Measurements from ENCODE around the gene COL4A3.
A peak's percentile ranks its signal among the peaks of the same experiment; 100 is the strongest.

The COL4A3 gene

GRCh38 chr2:227163998-227164762 lies at the start of gene COL4A3, which contains the start of gene COL4A4:
COL4A3 (plus strand) TSS chr2:227164624; CDS start chr2:227164727, 103 bp downstream.
COL4A4 (minus strand) TSS chr2:227164205; CDS start chr2:227147483, 16,722 bp downstream.
- no peaks in the 10 kb centered on the region for H3K4me1 Mint-ChIP-seq
- ATAC-seq (replicated peaks; ENCODE audit: extremely low read depth, poor library complexity, severe bottlenecking): peak; percentile 17
- peaks cover 2% of the 10 kb centered on the region for H3K36me3 Mint-ChIP-seq (ENCODE audit: insufficient read depth)
- peak within 1 kb of the TSS; percentile 34 for H3K4me3 Mint-ChIP-seq
- peaks cover 77% of the 10 kb centered on the region for H3K27me3 Mint-ChIP-seq
- no peak for DNase-seq (ENCODE audit: low spot score in 2 of 2)
- H3K9me3 Mint-ChIP-seq: no peaks in the 10 kb centered on the region
- no peak within 1 kb of the TSS for H3K27ac Mint-ChIP-seq (ENCODE audit: low read depth)

GRCh38 chr2:227115761-227116160 lies 48.7 kb upstream of the COL4A3 start:
- DNase-seq (ENCODE audit: low spot score in 2 of 2): no peak
- H3K4me1 Mint-ChIP-seq: no peaks in the 10 kb centered on the region
- no peaks in the 10 kb centered on the region for H3K36me3 Mint-ChIP-seq (ENCODE audit: insufficient read depth)
- H3K27me3 Mint-ChIP-seq: peaks cover 42% of the 10 kb centered on the region
- ATAC-seq (replicated peaks; ENCODE audit: extremely low read depth, poor library complexity, severe bottlenecking): no peak
- H3K4me3 Mint-ChIP-seq: no peak overlapping the region
- H3K27ac Mint-ChIP-seq (ENCODE audit: low read depth): no peak overlapping the region
- H3K9me3 Mint-ChIP-seq: no peaks in the 10 kb centered on the region

GRCh38 chr2:227117027-227117426 lies 47.4 kb upstream of the COL4A3 start:
- H3K4me3 Mint-ChIP-seq: no peak overlapping the region

GRCh38 chr2:227117852-227118251 lies 46.6 kb upstream of the COL4A3 start:
- Mint-ChIP-seq H3K36me3 (ENCODE audit: insufficient read depth) (no peaks in the 10 kb centered on the region), H3K27me3 (peaks cover 43% of the 10 kb centered on the region), H3K27ac (ENCODE audit: low read depth) (no peak overlapping the region), H3K4me3 (no peak overlapping the region), H3K4me1 (no peaks in the 10 kb centered on the region), H3K9me3 (no peaks in the 10 kb centered on the region)
- DNase-seq (ENCODE audit: low spot score in 2 of 2) (no peak), ATAC-seq (replicated peaks; ENCODE audit: extremely low read depth, poor library complexity, severe bottlenecking) (no peak)

More at GRCh38 chr2:227117027-227117426, 47.4 kb upstream of the COL4A3 start:
- no peaks in the 10 kb centered on the region for H3K36me3 Mint-ChIP-seq (ENCODE audit: insufficient read depth)
- H3K27me3 Mint-ChIP-seq: peaks cover 48% of the 10 kb centered on the region
- no peak overlapping the region for H3K27ac Mint-ChIP-seq (ENCODE audit: low read depth)
- ATAC-seq (replicated peaks; ENCODE audit: extremely low read depth, poor library complexity, severe bottlenecking) (no peak), DNase-seq (ENCODE audit: low spot score in 2 of 2) (no peak)
- H3K4me1 Mint-ChIP-seq: no peaks in the 10 kb centered on the region
- H3K9me3 Mint-ChIP-seq: no peaks in the 10 kb centered on the region

GRCh38 chr2:227118353-227118752 lies 46.1 kb upstream of the COL4A3 start:
- H3K4me1 Mint-ChIP-seq: peaks cover 4% of the 10 kb centered on the region
- no peaks in the 10 kb centered on the region for H3K36me3 Mint-ChIP-seq (ENCODE audit: insufficient read depth)
- H3K4me3 Mint-ChIP-seq: no peak overlapping the region
- DNase-seq (ENCODE audit: low spot score in 2 of 2): no peak
- H3K27me3 Mint-ChIP-seq: peaks cover 43% of the 10 kb centered on the region
- no peak overlapping the region for H3K27ac Mint-ChIP-seq (ENCODE audit: low read depth)
- H3K9me3 Mint-ChIP-seq: no peaks in the 10 kb centered on the region
- ATAC-seq (replicated peaks; ENCODE audit: extremely low read depth, poor library complexity, severe bottlenecking): no peak

- H3K36me3 Mint-ChIP-seq (ENCODE audit: insufficient read depth): no peaks in the 10 kb centered on the region
- no peak overlapping the region for H3K27ac Mint-ChIP-seq (ENCODE audit: low read depth)
- no peak overlapping the region for H3K4me3 Mint-ChIP-seq
- DNase-seq (ENCODE audit: low spot score in 2 of 2) (no peak), ATAC-seq (replicated peaks; ENCODE audit: extremely low read depth, poor library complexity, severe bottlenecking) (no peak)
- H3K9me3 Mint-ChIP-seq: no peaks in the 10 kb centered on the region
- peaks cover 4% of the 10 kb centered on the region for H3K4me1 Mint-ChIP-seq
- H3K27me3 Mint-ChIP-seq: peaks cover 43% of the 10 kb centered on the region
These were observed 40.7 kb upstream of the COL4A3 start for GRCh38 chr2:227123697-227124096.

GRCh38 chr2:227124811-227125210 lies 39.6 kb upstream of the COL4A3 start:
- H3K4me3 Mint-ChIP-seq: no peak overlapping the region
- DNase-seq (ENCODE audit: low spot score in 2 of 2): no peak
- no peak for ATAC-seq (replicated peaks; ENCODE audit: extremely low read depth, poor library complexity, severe bottlenecking)
- H3K27ac Mint-ChIP-seq (ENCODE audit: low read depth): no peak overlapping the region
- H3K4me1 Mint-ChIP-seq: peaks cover 4% of the 10 kb centered on the region
- H3K27me3 Mint-ChIP-seq: peaks cover 49% of the 10 kb centered on the region
- H3K36me3 Mint-ChIP-seq (ENCODE audit: insufficient read depth): no peaks in the 10 kb centered on the region
- H3K9me3 Mint-ChIP-seq: no peaks in the 10 kb centered on the region

- no peaks in the 10 kb centered on the region for H3K36me3 Mint-ChIP-seq (ENCODE audit: insufficient read depth)
- H3K27ac Mint-ChIP-seq (ENCODE audit: low read depth): no peak overlapping the region
- H3K4me3 Mint-ChIP-seq: no peak overlapping the region
- peaks cover 4% of the 10 kb centered on the region for H3K4me1 Mint-ChIP-seq
- no peak for DNase-seq (ENCODE audit: low spot score in 2 of 2)
- no peaks in the 10 kb centered on the region for H3K9me3 Mint-ChIP-seq
- no peak for ATAC-seq (replicated peaks; ENCODE audit: extremely low read depth, poor library complexity, severe bottlenecking)
- H3K27me3 Mint-ChIP-seq: peaks cover 55% of the 10 kb centered on the region
These were observed 38.9 kb upstream of the COL4A3 start for GRCh38 chr2:227125506-227125905.

GRCh38 chr2:227127201-227127600 lies 37.2 kb upstream of the COL4A3 start:
- Mint-ChIP-seq H3K4me3 (no peak overlapping the region), H3K4me1 (peaks cover 4% of the 10 kb centered on the region), H3K9me3 (no peaks in the 10 kb centered on the region), H3K36me3 (ENCODE audit: insufficient read depth) (no peaks in the 10 kb centered on the region), H3K27me3 (peaks cover 63% of the 10 kb centered on the region), H3K27ac (ENCODE audit: low read depth) (no peak overlapping the region)
- ATAC-seq (replicated peaks; ENCODE audit: extremely low read depth, poor library complexity, severe bottlenecking) (no peak), DNase-seq (ENCODE audit: low spot score in 2 of 2) (no peak)

GRCh38 chr2:227130636-227131035 lies 33.8 kb upstream of the COL4A3 start:
- Mint-ChIP-seq H3K27me3 (peaks cover 50% of the 10 kb centered on the region), H3K9me3 (no peaks in the 10 kb centered on the region), H3K4me3 (no peak overlapping the region), H3K4me1 (no peaks in the 10 kb centered on the region), H3K36me3 (ENCODE audit: insufficient read depth) (no peaks in the 10 kb centered on the region), H3K27ac (ENCODE audit: low read depth) (no peak overlapping the region)
- no peak for DNase-seq (ENCODE audit: low spot score in 2 of 2)
- no peak for ATAC-seq (replicated peaks; ENCODE audit: extremely low read depth, poor library complexity, severe bottlenecking)

- H3K4me3 Mint-ChIP-seq: no peak overlapping the region
- no peaks in the 10 kb centered on the region for H3K4me1 Mint-ChIP-seq
- DNase-seq (ENCODE audit: low spot score in 2 of 2): no peak
- no peaks in the 10 kb centered on the region for H3K36me3 Mint-ChIP-seq (ENCODE audit: insufficient read depth)
- H3K27me3 Mint-ChIP-seq: peaks cover 55% of the 10 kb centered on the region
- H3K27ac Mint-ChIP-seq (ENCODE audit: low read depth): no peak overlapping the region
- H3K9me3 Mint-ChIP-seq: no peaks in the 10 kb centered on the region
- ATAC-seq (replicated peaks; ENCODE audit: extremely low read depth, poor library complexity, severe bottlenecking): no peak
These were observed 31.4 kb upstream of the COL4A3 start for GRCh38 chr2:227132986-227133385.

- no peaks in the 10 kb centered on the region for H3K4me1 Mint-ChIP-seq
- DNase-seq (ENCODE audit: low spot score in 2 of 2) (no peak), ATAC-seq (replicated peaks; ENCODE audit: extremely low read depth, poor library complexity, severe bottlenecking) (no peak)
- peaks cover 41% of the 10 kb centered on the region for H3K27me3 Mint-ChIP-seq
- H3K4me3 Mint-ChIP-seq: no peak overlapping the region
- no peak overlapping the region for H3K27ac Mint-ChIP-seq (ENCODE audit: low read depth)
- no peaks in the 10 kb centered on the region for H3K9me3 Mint-ChIP-seq
- H3K36me3 Mint-ChIP-seq (ENCODE audit: insufficient read depth): no peaks in the 10 kb centered on the region
These were observed 29.8 kb upstream of the COL4A3 start for GRCh38 chr2:227134591-227134990.

- no peaks in the 10 kb centered on the region for H3K4me1 Mint-ChIP-seq
- H3K36me3 Mint-ChIP-seq (ENCODE audit: insufficient read depth): no peaks in the 10 kb centered on the region
- no peak for ATAC-seq (replicated peaks; ENCODE audit: extremely low read depth, poor library complexity, severe bottlenecking)
- H3K4me3 Mint-ChIP-seq: no peak overlapping the region
- no peaks in the 10 kb centered on the region for H3K9me3 Mint-ChIP-seq
- H3K27me3 Mint-ChIP-seq: peaks cover 10% of the 10 kb centered on the region
- no peak overlapping the region for H3K27ac Mint-ChIP-seq (ENCODE audit: low read depth)
- no peak for DNase-seq (ENCODE audit: low spot score in 2 of 2)
These were observed 23.1 kb upstream of the COL4A3 start for GRCh38 chr2:227141301-227141700.

All from central memory CD8-positive, alpha-beta T cell (primary cell).